H1 (cell line): Measurements from ENCODE around the gene EPSTI1. TPM values are rescaled to one million over a fixed set of nuclear protein-coding genes. Genes with fewer than 3 reads are reported as not detected.

Experiments used
- CTCF ChIA-PET: fragments of 300-600 bp; sonication (Branson Sonifier 250); formaldehyde crosslinking; loops from one replicate; lab custom pipeline; 2021; ENCODE audit not compliant: partially characterized antibody; lab: Charles Lee
- POLR2A ChIA-PET: fragments of 300-600 bp; sonication (Branson Sonifier 250); formaldehyde crosslinking; loops from one replicate; lab custom pipeline; 2021; ENCODE audit warnings: inconsistent platforms; ENCODE audit not compliant: partially characterized antibody; lab: Charles Lee
- DNase-seq, 2 experiments: peaks; one replicate each; pipeline versions ENCODE4 v3.0.0 to v3.0.0-alpha.2; 2010 to 2022; ENCODE audit warnings: low spot score in 2 of 2, low read depth in 1 of 2, mixed read lengths in 1 of 2
- FAIRE-seq: peaks from 2 replicates; lab custom pipeline; 2011; peaks lifted over from hg19 to GRCh38; lab: Jason Lieb, UNC
- H2AFZ ChIP-seq: 2 replicates; pipeline ENCODE4 v1.8.1; 2012; ENCODE audit warnings: low read length, inconsistent platforms
- H2AK5ac ChIP-seq: 2 replicates; pipeline ENCODE4 v1.6.1; 2013; ENCODE audit warnings: low read depth, low read length
- H2BK120ac ChIP-seq: replicated peaks from 2 replicates; pipeline ENCODE3; 2013; ENCODE audit warnings: low read depth, low read length, inconsistent platforms
- H2BK12ac ChIP-seq: 2 replicates; pipeline ENCODE4 v1.6.1; 2013; ENCODE audit warnings: low read depth, low read length
- H2BK15ac ChIP-seq: 2 replicates; pipeline ENCODE4 v1.6.1; 2013; ENCODE audit warnings: low read length
- H2BK20ac ChIP-seq: 2 replicates; pipeline ENCODE4 v1.6.1; 2013; ENCODE audit warnings: low read length
- H2BK5ac ChIP-seq: 2 replicates; pipeline ENCODE4 v1.6.1; 2013; ENCODE audit warnings: low read depth, low read length
- H3K14ac ChIP-seq: 2 replicates; pipeline ENCODE4 v1.6.1; 2013; ENCODE audit warnings: inconsistent platforms; ENCODE audit not compliant: insufficient read length
- H3K18ac ChIP-seq: 2 replicates; pipeline ENCODE4 v1.6.1; 2013; ENCODE audit warnings: low read length; ENCODE audit errors: extremely low read depth
- H3K23ac ChIP-seq: 2 replicates; pipeline ENCODE4 v1.6.1; 2013; ENCODE audit warnings: inconsistent platforms; ENCODE audit not compliant: insufficient read length
- H3K23me2 ChIP-seq: 2 replicates; pipeline ENCODE4 v1.6.1; 2013; ENCODE audit warnings: low read depth, low read length
- H3K27ac ChIP-seq: 2 replicates; pipeline ENCODE4 v1.6.1; 2011; ENCODE audit warnings: low read depth, low read length, inconsistent platforms
- H3K27me3 ChIP-seq, 4 experiments: replicated peaks in 1 of 4; 1 replicate in 1 of 4; 2 replicates in 3 of 4; pipeline versions ENCODE4 v1.6.1 to v1.8.1; 2011 to 2013; ENCODE audit warnings: low read length in 3 of 4, mild to moderate bottlenecking in 3 of 4, inconsistent platforms in 2 of 4, mixed read lengths in 2 of 4, moderate library complexity in 1 of 4; ENCODE audit not compliant: control insufficient read depth in 3 of 4, insufficient read depth in 3 of 4; ENCODE audit errors: extremely low read depth in 1 of 4
- H3K36me3 ChIP-seq, 4 experiments: 2 replicates each; pipeline versions ENCODE4 v1.6.1 to v1.8.1; 2011 to 2013; ENCODE audit warnings: mild to moderate bottlenecking in 4 of 4, low read length in 3 of 4, moderate library complexity in 2 of 4, control low read depth in 1 of 4, inconsistent platforms in 1 of 4; ENCODE audit not compliant: insufficient read depth in 4 of 4, control insufficient read depth in 2 of 4
- H3K4ac ChIP-seq: replicated peaks from 2 replicates; pipeline ENCODE3; 2013; ENCODE audit warnings: low read length, low read depth, mixed read lengths, inconsistent platforms; ENCODE audit not compliant: insufficient read length
- H3K4me1 ChIP-seq, 4 experiments: replicated peaks in 1 of 4; 1 replicate in 1 of 4; 2 replicates in 3 of 4; pipeline versions ENCODE4 v1.6.1 to v1.8.1; 2011 to 2013; ENCODE audit warnings: low read length in 3 of 4, inconsistent platforms in 2 of 4, mixed read lengths in 1 of 4; ENCODE audit not compliant: insufficient read depth in 4 of 4, control insufficient read depth in 3 of 4
- H3K4me2 ChIP-seq, 2 experiments: 2 replicates each; pipeline versions ENCODE4 v1.6.1 to v1.8.1; 2011 to 2013; ENCODE audit warnings: low read depth in 2 of 2, low read length in 2 of 2, control low read depth in 1 of 2, inconsistent platforms in 1 of 2, mild to moderate bottlenecking in 1 of 2; ENCODE audit not compliant: insufficient read depth in 1 of 2
- H3K4me3 ChIP-seq, 4 experiments: fragments of 200-600, 300-600 bp in 1 of 4; sonication (generic), shearing (Covaris generic), sonication (Bioruptor Twin) in 1 of 4; 2 replicates each; pipeline versions ENCODE4 v1.5.1 to v1.8.1; 2011 to 2016; ENCODE audit warnings: low read length in 4 of 4, low read depth in 3 of 4, control low read depth in 2 of 4, inconsistent platforms in 2 of 4, mild to moderate bottlenecking in 2 of 4, mixed read lengths in 1 of 4, moderate library complexity in 1 of 4; ENCODE audit not compliant: insufficient read depth in 2 of 4; ENCODE audit errors: extremely low read depth in 1 of 4
- H3K56ac ChIP-seq: replicated peaks from 2 replicates; pipeline ENCODE3; 2013; ENCODE audit warnings: low read depth, mild to moderate bottlenecking, mixed read lengths, low read length, inconsistent platforms; ENCODE audit not compliant: insufficient read length
- H3K79me1 ChIP-seq: 2 replicates; pipeline ENCODE4 v1.6.1; 2013; ENCODE audit warnings: low read depth, low read length, control low read depth
- H3K79me2 ChIP-seq, 2 experiments: 2 replicates each; pipeline versions ENCODE4 v1.6.1 to v1.8.1; 2012 to 2013; ENCODE audit warnings: low read length in 2 of 2, mild to moderate bottlenecking in 2 of 2, inconsistent platforms in 1 of 2; ENCODE audit not compliant: insufficient read depth in 2 of 2, control insufficient read depth in 1 of 2
- H3K9ac ChIP-seq, 4 experiments: replicated peaks in 1 of 4; 1 replicate in 1 of 4; 2 replicates in 3 of 4; pipeline versions ENCODE4 v1.6.1 to v1.8.1; 2011 to 2013; ENCODE audit warnings: low read depth in 3 of 4, low read length in 3 of 4, control low read depth in 2 of 4, mild to moderate bottlenecking in 2 of 4, moderate library complexity in 2 of 4, inconsistent platforms in 1 of 4; ENCODE audit errors: extremely low read depth in 1 of 4
- H3K9me3 ChIP-seq, 2 experiments: 2 replicates each; pipeline versions ENCODE4 v1.6.1 to v1.8.1; 2012 to 2013; ENCODE audit warnings: mild to moderate bottlenecking in 2 of 2, moderate library complexity in 2 of 2, control low read depth in 1 of 2, inconsistent platforms in 1 of 2, low read depth in 1 of 2, low read length in 1 of 2, mixed read lengths in 1 of 2; ENCODE audit not compliant: insufficient read depth in 2 of 2
- H4K20me1 ChIP-seq, 2 experiments: replicated peaks in 1 of 2; 2 replicates each; pipeline versions ENCODE3 to v1.8.1; 2011 to 2013; ENCODE audit warnings: inconsistent platforms in 2 of 2, low read length in 2 of 2, mild to moderate bottlenecking in 1 of 2; ENCODE audit not compliant: insufficient read depth in 2 of 2, control insufficient read depth in 1 of 2
- H4K5ac ChIP-seq: 2 replicates; pipeline ENCODE4 v1.6.1; 2013; ENCODE audit warnings: low read length, low read depth, mixed read lengths, inconsistent platforms; ENCODE audit not compliant: insufficient read length
- H4K8ac ChIP-seq: 2 replicates; pipeline ENCODE4 v1.8.0; 2013; ENCODE audit warnings: mild to moderate bottlenecking, moderate library complexity, low read length, inconsistent platforms; ENCODE audit not compliant: insufficient read depth; ENCODE audit errors: extremely low read depth
- H4K91ac ChIP-seq: replicated peaks from 2 replicates; pipeline ENCODE3; 2013; ENCODE audit warnings: low read length, mixed read lengths, inconsistent platforms; ENCODE audit not compliant: insufficient read length
- BRCA1 ChIP-seq: IDR thresholded peaks from 2 replicates; pipeline ENCODE4 v1.6.1; 2012; ENCODE audit warnings: low read depth, low read length, improper control_type of control experiment
- CBX5 ChIP-seq: fragments of 300-800, 300-1000 bp; sonication (generic); IDR thresholded peaks from 2 replicates; pipeline ENCODE4 v1.7.1; 2016; ENCODE audit warnings: antibody characterized with exemption, low read length, low read depth
- CEBPB ChIP-seq: IDR thresholded peaks from 2 replicates; pipeline ENCODE4 v1.6.1; 2012; ENCODE audit warnings: low read depth, low read length
- KDM1A ChIP-seq: fragments of 200-600, 300-600 bp; sonication (generic); IDR thresholded peaks from 2 replicates; pipeline ENCODE4 v1.7.1; 2016; ENCODE audit warnings: mild to moderate bottlenecking, low read length, borderline replicate concordance
- NRF1 ChIP-seq: IDR thresholded peaks from 2 replicates; pipeline ENCODE4 v1.6.1; 2011; ENCODE audit warnings: mild to moderate bottlenecking, low read depth, low read length, improper control_type of control experiment
- PHF8 ChIP-seq: fragments of 200-600 bp; sonication (generic); conservative IDR thresholded peaks from 2 replicates; pipeline ENCODE4 v1.7.1; 2012; ENCODE audit warnings: low read depth, mild to moderate bottlenecking, inconsistent platforms, low read length, moderate library complexity
- RAD21 ChIP-seq, 2 experiments: IDR thresholded peaks in 1 of 2; conservative IDR thresholded peaks in 1 of 2; 2 replicates each; pipeline ENCODE4 v1.6.1; 2011; ENCODE audit warnings: low read depth in 2 of 2, low read length in 2 of 2, improper control_type of control experiment in 1 of 2, inconsistent platforms in 1 of 2, mild to moderate bottlenecking in 1 of 2, moderate library complexity in 1 of 2
- SAP30 ChIP-seq: fragments of 300-600 bp; sonication (generic); IDR thresholded peaks from 2 replicates; pipeline ENCODE4 v1.7.1; 2012; ENCODE audit warnings: low read length, moderate library complexity, mild to moderate bottlenecking, inconsistent platforms; ENCODE audit not compliant: insufficient read depth, insufficient replicate concordance
- polyA plus RNA-seq, 7 experiments: library from polyadenylated mRNA; depleted of rRNA in 3 of 7; stranded (reverse) in 5 of 7; unstranded in 2 of 7; fragments of >200 nt in 5 of 7; fragments of 200-250 nt in 2 of 7; gene quantifications; 1 replicate in 5 of 7; 2 replicates in 1 of 7; 4 replicates in 1 of 7; pipeline versions ENCODE4 v1.2.1 to v1.2.3, GENCODE V29; 2011 to 2013; ENCODE audit warnings: missing spikeins in 2 of 7, mixed read lengths in 2 of 7
- total RNA-seq: library from RNA; stranded (reverse); fragmentation: NEBNext Ultra II Directional; extraction: Animal tissue kit (Norgen Biotek cat#: 25700); gene quantifications from 2 replicates; pipeline ENCODE4 v1.2.1, GENCODE V29; 2021

EPSTI1 gene
- total and polyA plus RNA-seq, 2 of the 8 experiments (the other 6 are each of a cell fraction or from before 2014, with no cell fraction given): 0.23 to 0.37 TPM

GRCh38 chr13:42984026-42984425 lies 8.0 kb downstream of the EPSTI1 start:
- Histone ChIP-seq H3K9me3 (no peaks in the 10 kb centered on the region), H2AK5ac (no peak overlapping the region), H3K27me3 (no peaks in the 10 kb centered on the region), H2BK5ac (no peak overlapping the region), H3K18ac (no peak overlapping the region), H2BK20ac (no peak overlapping the region), H4K8ac (no peak overlapping the region), H2BK15ac (no peak overlapping the region), H3K23me2 (no peaks in the 10 kb centered on the region), H4K91ac (no peak overlapping the region), H3K79me1 (no peaks in the 10 kb centered on the region; the same call in 1 of the 2 replicates), H3K4me3 (no peak overlapping the region), H2AFZ (no peak overlapping the region), H3K4me2 (no peak overlapping the region), H3K14ac (no peak overlapping the region), H2BK120ac (no peak overlapping the region), H3K4ac (no peak overlapping the region), H3K4me1 (peaks cover 0 to 4% (median 3%) of the 10 kb centered on the region in 4 experiments; a peak in 4 of 7 replicates), H3K56ac (no peak overlapping the region), H3K23ac (no peak overlapping the region), H2BK12ac (no peak overlapping the region), H4K5ac (no peak overlapping the region), H3K79me2 (no peaks in the 10 kb centered on the region), H4K20me1 (no peaks in the 10 kb centered on the region), H3K9ac (no peak overlapping the region), H3K36me3 (no peaks in the 10 kb centered on the region), H3K27ac (no peak overlapping the region)
- no peak for DNase-seq
- no peak for FAIRE-seq
- TF ChIP-seq BRCA1: no peak
- no peak for TF ChIP-seq CEBPB
- TF ChIP-seq PHF8: no peak
- TF ChIP-seq KDM1A: no peak
- TF ChIP-seq NRF1: no peak
- no peak for TF ChIP-seq SAP30
- TF ChIP-seq RAD21 (IDR thresholded peaks at IDR 0.05 in 1 of 2, conservative IDR thresholded peaks at IDR 0.05 in 1 of 2; ENCODE audit: low read depth in 2 of 2, low read length in 2 of 2): no peak
- TF ChIP-seq CBX5: no peak
- POLR2A ChIA-PET: no interaction called here
- CTCF ChIA-PET: interaction anchor here (0.8 to 2.2 kb wide), 4 partner anchors 9 to 14 kb away, joined by 3 to 12 read pairs (median 4); no protein-coding TSS in a partner anchor
